ENCODE measurements around the gene OTULIN.

The OTULIN gene

DNA sequence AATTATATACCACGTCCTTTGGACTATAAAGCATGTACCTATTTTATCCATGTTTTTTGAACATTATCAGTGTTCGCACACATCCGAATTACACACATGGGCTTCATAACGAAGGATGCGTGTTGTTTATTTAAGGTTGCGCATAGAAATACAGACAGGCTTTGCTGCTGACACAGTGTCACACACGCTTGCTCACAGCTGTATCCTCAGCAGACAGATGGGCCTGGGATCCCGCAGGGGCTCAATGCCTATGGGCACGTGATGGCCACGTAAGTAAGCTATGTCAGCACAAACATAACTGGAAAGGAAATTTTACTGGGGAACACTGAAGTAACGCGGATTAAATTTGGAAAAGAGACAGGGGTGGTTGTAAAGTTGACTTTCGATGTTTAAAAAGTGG lies 76.6 kb downstream of the OTULIN start:
- ATAC-seq: no peak
- TF ChIP-seq SNAI2 (CRISPR knock-in tag; IDR thresholded peaks at IDR 0.05): no peak
- no peak for TF ChIP-seq TCF4 (CRISPR knock-in tag; IDR thresholded peaks at IDR 0.05; ENCODE audit: borderline replicate concordance)
- no peak for TF ChIP-seq OSR1 (CRISPR knock-in tag; IDR thresholded peaks at IDR 0.05)
- TF ChIP-seq GLIS3 (CRISPR knock-in tag; IDR thresholded peaks at IDR 0.05): no peak
- TF ChIP-seq ZNF8 (CRISPR knock-in tag; IDR thresholded peaks at IDR 0.05): no peak

DNA sequence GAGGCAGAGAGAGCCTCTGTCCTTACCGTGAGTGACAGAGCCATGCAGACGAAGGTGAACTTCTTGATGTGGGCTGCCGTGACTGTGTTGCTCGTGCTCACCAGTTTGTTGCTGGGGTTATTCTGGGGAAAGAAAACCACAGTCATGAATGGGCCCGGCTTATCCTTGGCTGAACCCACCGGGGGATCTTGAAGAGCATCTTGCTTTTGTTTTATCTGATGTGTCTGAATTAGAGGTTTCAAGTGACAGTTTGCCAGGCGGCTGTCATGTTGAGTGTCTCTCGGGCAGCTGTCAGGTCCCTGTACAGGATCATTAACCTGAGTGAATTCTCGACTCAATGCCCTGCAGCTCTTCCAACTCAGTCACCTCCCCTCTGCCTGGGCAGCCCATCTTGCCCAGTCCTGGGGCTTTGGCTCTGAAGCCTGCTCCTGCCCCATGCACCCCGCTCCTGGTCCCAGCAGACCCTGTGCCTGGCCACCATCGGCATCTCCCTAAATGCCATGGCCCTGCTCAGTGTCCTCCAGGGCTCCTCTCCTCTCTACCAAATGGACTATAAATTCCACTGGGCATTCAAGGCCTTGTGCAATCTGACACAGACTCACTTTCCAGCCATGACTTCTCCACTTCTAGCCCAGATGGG lies 77.4 kb downstream of the OTULIN start:
- no peak for ATAC-seq
- TF ChIP-seq OSR1 (CRISPR knock-in tag; IDR thresholded peaks at IDR 0.05): no peak
- TF ChIP-seq ZC3H10 (CRISPR knock-in tag; IDR thresholded peaks at IDR 0.05): no peak
- no peak for TF ChIP-seq GLIS3 (CRISPR knock-in tag; IDR thresholded peaks at IDR 0.05)
- TF ChIP-seq BACH2 (CRISPR knock-in tag; IDR thresholded peaks at IDR 0.05; ENCODE audit: borderline replicate concordance): no peak
- no peak for TF ChIP-seq TOX (CRISPR knock-in tag; IDR thresholded peaks at IDR 0.05; ENCODE audit: borderline replicate concordance)
- no peak for TF ChIP-seq RARB (CRISPR knock-in tag; IDR thresholded peaks at IDR 0.05)
- TF ChIP-seq ZNF8 (CRISPR knock-in tag; IDR thresholded peaks at IDR 0.05): no peak
- TF ChIP-seq ISL1 (CRISPR knock-in tag; IDR thresholded peaks at IDR 0.05): no peak
- no peak for TF ChIP-seq CSDC2 (CRISPR knock-in tag; IDR thresholded peaks at IDR 0.05)
- TF ChIP-seq, protein P1, sequence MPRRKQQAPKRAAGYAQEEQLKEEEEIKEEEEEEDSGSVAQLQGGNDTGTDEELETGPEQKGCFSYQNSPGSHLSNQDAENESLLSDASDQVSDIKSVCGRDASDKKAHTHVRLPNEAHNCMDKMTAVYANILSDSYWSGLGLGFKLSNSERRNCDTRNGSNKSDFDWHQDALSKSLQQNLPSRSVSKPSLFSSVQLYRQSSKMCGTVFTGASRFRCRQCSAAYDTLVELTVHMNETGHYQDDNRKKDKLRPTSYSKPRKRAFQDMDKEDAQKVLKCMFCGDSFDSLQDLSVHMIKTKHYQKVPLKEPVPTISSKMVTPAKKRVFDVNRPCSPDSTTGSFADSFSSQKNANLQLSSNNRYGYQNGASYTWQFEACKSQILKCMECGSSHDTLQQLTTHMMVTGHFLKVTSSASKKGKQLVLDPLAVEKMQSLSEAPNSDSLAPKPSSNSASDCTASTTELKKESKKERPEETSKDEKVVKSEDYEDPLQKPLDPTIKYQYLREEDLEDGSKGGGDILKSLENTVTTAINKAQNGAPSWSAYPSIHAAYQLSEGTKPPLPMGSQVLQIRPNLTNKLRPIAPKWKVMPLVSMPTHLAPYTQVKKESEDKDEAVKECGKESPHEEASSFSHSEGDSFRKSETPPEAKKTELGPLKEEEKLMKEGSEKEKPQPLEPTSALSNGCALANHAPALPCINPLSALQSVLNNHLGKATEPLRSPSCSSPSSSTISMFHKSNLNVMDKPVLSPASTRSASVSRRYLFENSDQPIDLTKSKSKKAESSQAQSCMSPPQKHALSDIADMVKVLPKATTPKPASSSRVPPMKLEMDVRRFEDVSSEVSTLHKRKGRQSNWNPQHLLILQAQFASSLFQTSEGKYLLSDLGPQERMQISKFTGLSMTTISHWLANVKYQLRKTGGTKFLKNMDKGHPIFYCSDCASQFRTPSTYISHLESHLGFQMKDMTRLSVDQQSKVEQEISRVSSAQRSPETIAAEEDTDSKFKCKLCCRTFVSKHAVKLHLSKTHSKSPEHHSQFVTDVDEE (CRISPR knock-in tag; IDR thresholded peaks at IDR 0.05): no peak

DNA sequence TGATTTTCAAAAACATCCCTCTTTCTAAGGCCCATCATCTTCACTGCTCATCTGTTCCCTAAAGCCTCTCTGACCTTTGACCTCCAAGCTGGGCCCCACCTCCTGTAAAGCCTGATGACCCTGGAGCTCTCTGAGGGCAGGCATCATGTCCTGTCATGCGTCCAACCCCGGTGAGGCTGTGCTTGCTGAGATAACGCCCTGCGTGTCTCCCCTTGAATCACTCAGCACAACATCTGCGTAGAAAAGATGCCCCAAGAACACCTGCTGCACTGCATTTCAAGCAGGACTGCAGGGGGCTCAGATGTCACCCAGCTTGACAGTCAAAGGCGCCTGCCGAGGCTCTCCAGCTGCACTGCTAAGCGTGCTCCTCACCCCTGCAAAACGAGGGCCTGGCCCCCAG lies 78.0 kb downstream of the OTULIN start:
- no peak for TF ChIP-seq BACH2 (CRISPR knock-in tag; IDR thresholded peaks at IDR 0.05; ENCODE audit: borderline replicate concordance)
- ATAC-seq: no peak

DNA sequence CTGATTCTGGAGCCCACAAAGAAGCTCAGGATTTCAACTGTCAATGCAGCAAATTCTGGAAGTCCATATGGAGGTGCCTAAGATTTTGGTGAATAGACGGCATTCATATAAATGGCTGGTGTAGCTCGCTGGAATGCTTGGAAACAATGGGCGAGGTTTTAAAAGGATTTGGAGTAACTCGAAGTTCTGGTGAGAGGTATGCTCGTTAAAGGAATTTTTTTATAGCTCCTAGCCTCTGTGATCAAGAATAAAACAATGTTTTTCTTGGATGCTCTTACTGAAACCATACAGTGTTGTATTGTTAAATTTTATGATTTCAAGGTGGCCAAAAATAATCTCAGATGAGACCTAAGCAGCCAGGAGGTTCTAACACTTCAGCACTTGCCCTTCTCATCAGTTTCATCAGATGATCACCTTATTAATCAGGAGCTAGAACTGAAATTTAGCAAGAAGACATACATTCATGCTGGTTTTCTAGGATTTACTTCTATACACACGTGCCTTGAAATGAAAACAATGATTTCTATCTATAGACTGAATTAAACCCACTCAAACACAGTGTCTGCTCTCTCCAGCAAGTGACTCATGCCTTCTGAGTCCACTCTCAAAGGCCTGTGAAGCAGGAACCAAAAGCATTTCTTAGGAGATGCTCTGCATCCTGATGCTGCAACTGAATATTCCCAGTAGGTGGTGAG lies 79.2 kb downstream of the OTULIN start:
- ATAC-seq: peak; percentile 80

More for the DNA sequence above, 79.2 kb downstream of the OTULIN start:
- TF ChIP-seq ZNF565 (CRISPR knock-in tag; conservative IDR thresholded peaks at IDR 0.05; ENCODE audit: low read depth) (no peak), ZC3H10 (CRISPR knock-in tag; IDR thresholded peaks at IDR 0.05) (no peak), ZFP30 (CRISPR knock-in tag; IDR thresholded peaks at IDR 0.05) (no peak), BACH2 (CRISPR knock-in tag; IDR thresholded peaks at IDR 0.05; ENCODE audit: borderline replicate concordance) (no peak), OSR1 (CRISPR knock-in tag; IDR thresholded peaks at IDR 0.05) (no peak), CSDC2 (CRISPR knock-in tag; IDR thresholded peaks at IDR 0.05) (no peak), ISL1 (CRISPR knock-in tag; IDR thresholded peaks at IDR 0.05) (no peak), RARB (CRISPR knock-in tag; IDR thresholded peaks at IDR 0.05) (no peak), ZNF8 (CRISPR knock-in tag; IDR thresholded peaks at IDR 0.05) (no peak), ESRRG (CRISPR knock-in tag; IDR thresholded peaks at IDR 0.05) (no peak), SNAI2 (CRISPR knock-in tag; IDR thresholded peaks at IDR 0.05) (no peak), TOX (CRISPR knock-in tag; IDR thresholded peaks at IDR 0.05; ENCODE audit: borderline replicate concordance) (no peak), ZFP3 (CRISPR knock-in tag; IDR thresholded peaks at IDR 0.05) (no peak)
- TF ChIP-seq, protein P2, sequence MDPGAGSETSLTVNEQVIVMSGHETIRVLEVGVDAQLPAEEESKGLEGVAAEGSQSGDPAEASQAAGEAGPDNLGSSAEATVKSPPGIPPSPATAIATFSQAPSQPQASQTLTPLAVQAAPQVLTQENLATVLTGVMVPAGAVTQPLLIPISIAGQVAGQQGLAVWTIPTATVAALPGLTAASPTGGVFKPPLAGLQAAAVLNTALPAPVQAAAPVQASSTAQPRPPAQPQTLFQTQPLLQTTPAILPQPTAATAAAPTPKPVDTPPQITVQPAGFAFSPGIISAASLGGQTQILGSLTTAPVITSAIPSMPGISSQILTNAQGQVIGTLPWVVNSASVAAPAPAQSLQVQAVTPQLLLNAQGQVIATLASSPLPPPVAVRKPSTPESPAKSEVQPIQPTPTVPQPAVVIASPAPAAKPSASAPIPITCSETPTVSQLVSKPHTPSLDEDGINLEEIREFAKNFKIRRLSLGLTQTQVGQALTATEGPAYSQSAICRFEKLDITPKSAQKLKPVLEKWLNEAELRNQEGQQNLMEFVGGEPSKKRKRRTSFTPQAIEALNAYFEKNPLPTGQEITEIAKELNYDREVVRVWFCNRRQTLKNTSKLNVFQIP (CRISPR knock-in tag; IDR thresholded peaks at IDR 0.05; ENCODE audit: borderline replicate concordance, low read depth): no peak
- TF ChIP-seq, protein P3, sequence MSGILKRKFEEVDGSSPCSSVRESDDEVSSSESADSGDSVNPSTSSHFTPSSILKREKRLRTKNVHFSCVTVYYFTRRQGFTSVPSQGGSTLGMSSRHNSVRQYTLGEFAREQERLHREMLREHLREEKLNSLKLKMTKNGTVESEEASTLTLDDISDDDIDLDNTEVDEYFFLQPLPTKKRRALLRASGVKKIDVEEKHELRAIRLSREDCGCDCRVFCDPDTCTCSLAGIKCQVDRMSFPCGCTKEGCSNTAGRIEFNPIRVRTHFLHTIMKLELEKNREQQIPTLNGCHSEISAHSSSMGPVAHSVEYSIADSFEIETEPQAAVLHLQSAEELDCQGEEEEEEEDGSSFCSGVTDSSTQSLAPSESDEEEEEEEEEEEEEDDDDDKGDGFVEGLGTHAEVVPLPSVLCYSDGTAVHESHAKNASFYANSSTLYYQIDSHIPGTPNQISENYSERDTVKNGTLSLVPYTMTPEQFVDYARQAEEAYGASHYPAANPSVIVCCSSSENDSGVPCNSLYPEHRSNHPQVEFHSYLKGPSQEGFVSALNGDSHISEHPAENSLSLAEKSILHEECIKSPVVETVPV (CRISPR knock-in tag; IDR thresholded peaks at IDR 0.05): no peak
- TF ChIP-seq, protein P4, sequence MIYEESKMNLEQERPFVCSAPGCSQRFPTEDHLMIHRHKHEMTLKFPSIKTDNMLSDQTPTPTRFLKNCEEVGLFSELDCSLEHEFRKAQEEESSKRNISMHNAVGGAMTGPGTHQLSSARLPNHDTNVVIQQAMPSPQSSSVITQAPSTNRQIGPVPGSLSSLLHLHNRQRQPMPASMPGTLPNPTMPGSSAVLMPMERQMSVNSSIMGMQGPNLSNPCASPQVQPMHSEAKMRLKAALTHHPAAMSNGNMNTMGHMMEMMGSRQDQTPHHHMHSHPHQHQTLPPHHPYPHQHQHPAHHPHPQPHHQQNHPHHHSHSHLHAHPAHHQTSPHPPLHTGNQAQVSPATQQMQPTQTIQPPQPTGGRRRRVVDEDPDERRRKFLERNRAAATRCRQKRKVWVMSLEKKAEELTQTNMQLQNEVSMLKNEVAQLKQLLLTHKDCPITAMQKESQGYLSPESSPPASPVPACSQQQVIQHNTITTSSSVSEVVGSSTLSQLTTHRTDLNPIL (CRISPR knock-in tag; IDR thresholded peaks at IDR 0.05; ENCODE audit: low read depth): no peak
- TF ChIP-seq, protein P1 (CRISPR knock-in tag; IDR thresholded peaks at IDR 0.05): no peak

All from SK-N-SH treated with all-trans-retinoic acid at 6 μM for 48 hours (cell line).